WERI-Rb-1 (cell line): Measurements from ENCODE around the gene SLC22A5.
A peak's percentile ranks its signal among the peaks of the same experiment; 100 is the strongest.

ENCODE experiments used
- DNase-seq: peaks from one replicate; pipeline ENCODE4 v3.0.0-alpha.2; 2020
- H3K27ac ChIP-seq: fragments of 250-450 bp; sonication (Bioruptor Pico); 2 replicates; pipeline ENCODE4 v1.5.1; 2020; ENCODE audit warnings: mild to moderate bottlenecking, moderate library complexity
- H3K27me3 ChIP-seq: fragments of 250-450 bp; sonication (Bioruptor Pico); 2 replicates; pipeline ENCODE4 v1.5.1; 2021; ENCODE audit warnings: mild to moderate bottlenecking, low read depth, moderate library complexity; ENCODE audit not compliant: insufficient read depth, severe bottlenecking
- H3K36me3 ChIP-seq: fragments of 250-450 bp; sonication (Bioruptor Pico); 2 replicates; pipeline ENCODE4 v1.5.1; 2020; ENCODE audit warnings: mild to moderate bottlenecking, moderate library complexity
- H3K4me3 ChIP-seq: 2 replicates; pipeline ENCODE4 v1.5.1; 2011; ENCODE audit warnings: low read depth, mild to moderate bottlenecking, control low read depth, low read length
- H3K9me3 ChIP-seq: fragments of 250-450 bp; sonication (Bioruptor Pico); 2 replicates; pipeline ENCODE4 v1.5.1; 2021; ENCODE audit warnings: mild to moderate bottlenecking, moderate library complexity; ENCODE audit not compliant: severe bottlenecking
- TF ChIP-seq, protein P1 (sequence below): IDR thresholded peaks from 2 replicates; pipeline ENCODE4 v1.5.1; 2011; ENCODE audit warnings: low read depth, mild to moderate bottlenecking, control low read depth, inconsistent platforms, low read length

The SLC22A5 gene

DNA sequence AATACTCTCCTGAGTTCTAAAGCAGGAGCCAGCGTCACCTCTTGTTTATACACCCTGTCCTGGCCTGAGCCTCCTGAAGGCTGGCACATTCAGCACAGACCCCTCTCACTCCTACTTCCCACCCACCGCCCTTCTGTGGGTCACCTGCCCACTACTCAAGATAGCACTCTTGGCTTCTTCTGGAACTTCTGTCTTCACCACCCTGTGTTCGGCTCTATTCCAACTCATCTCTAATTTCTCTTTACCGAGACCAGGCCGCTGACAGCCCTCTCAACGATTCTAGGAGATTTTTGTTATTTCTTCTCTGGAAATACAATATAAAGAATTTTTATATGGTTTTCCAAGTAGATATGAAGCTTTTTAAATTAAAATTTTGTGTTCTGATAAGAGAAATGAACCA, 63.6 kb downstream of the SLC22A5 start:
- H3K9me3 ChIP-seq: peaks cover 3% of the 10 kb centered on the region
- no peak overlapping the region for H3K4me3 ChIP-seq
- peak overlapping the region; percentile 45 for H3K27ac ChIP-seq
- H3K27me3 ChIP-seq: no peaks in the 10 kb centered on the region
- no peak for DNase-seq
- H3K36me3 ChIP-seq: no peaks in the 10 kb centered on the region
- TF ChIP-seq, protein P1, sequence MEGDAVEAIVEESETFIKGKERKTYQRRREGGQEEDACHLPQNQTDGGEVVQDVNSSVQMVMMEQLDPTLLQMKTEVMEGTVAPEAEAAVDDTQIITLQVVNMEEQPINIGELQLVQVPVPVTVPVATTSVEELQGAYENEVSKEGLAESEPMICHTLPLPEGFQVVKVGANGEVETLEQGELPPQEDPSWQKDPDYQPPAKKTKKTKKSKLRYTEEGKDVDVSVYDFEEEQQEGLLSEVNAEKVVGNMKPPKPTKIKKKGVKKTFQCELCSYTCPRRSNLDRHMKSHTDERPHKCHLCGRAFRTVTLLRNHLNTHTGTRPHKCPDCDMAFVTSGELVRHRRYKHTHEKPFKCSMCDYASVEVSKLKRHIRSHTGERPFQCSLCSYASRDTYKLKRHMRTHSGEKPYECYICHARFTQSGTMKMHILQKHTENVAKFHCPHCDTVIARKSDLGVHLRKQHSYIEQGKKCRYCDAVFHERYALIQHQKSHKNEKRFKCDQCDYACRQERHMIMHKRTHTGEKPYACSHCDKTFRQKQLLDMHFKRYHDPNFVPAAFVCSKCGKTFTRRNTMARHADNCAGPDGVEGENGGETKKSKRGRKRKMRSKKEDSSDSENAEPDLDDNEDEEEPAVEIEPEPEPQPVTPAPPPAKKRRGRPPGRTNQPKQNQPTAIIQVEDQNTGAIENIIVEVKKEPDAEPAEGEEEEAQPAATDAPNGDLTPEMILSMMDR: no peak

DNA sequence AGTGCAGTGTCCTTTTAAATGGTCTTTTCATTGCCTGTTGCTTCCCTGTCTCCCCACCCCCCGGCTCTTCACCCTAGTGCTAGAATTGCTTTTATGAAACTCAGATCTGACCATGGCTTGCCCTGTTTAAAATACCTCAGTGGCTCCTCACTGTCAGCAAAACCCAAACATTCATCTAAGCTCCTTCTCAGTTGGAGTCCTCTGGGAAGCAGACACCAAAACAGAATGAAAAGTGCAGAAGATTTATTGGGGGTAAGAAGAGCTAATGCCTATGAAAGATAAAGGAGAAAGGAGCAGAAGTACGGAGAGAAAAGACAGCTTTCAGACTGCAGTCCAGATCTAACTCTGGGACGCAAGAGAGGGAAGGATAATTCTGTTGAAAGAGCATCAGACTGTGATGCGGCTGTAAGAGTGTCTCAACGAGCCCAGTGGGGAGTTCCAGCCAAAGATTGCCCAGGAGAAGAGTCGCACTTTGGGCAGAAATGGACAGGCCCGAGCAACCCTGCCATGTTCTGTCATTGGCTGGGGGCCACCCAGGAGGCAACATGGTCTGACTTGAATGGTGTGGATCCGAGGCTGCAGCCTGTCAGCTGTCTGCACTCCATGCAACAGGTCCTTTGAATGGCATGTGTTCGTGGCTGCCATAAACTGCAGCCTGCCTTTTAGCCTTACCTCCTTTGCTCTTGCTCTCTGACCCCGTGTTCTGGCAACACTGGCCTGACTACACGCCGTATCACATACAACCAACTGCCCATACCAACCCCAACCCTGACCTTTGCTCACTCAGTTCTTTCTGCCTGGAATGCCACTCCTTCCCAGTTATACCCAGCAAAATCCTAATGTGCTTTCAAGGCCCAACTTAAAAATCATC, 65.1 kb downstream of the SLC22A5 start:
- TF ChIP-seq, protein P1: no peak
- Histone ChIP-seq H3K9me3 (peaks cover 3% of the 10 kb centered on the region), H3K4me3 (no peak overlapping the region), H3K27ac (no peak overlapping the region), H3K27me3 (no peaks in the 10 kb centered on the region), H3K36me3 (no peaks in the 10 kb centered on the region)
- no peak for DNase-seq

DNA sequence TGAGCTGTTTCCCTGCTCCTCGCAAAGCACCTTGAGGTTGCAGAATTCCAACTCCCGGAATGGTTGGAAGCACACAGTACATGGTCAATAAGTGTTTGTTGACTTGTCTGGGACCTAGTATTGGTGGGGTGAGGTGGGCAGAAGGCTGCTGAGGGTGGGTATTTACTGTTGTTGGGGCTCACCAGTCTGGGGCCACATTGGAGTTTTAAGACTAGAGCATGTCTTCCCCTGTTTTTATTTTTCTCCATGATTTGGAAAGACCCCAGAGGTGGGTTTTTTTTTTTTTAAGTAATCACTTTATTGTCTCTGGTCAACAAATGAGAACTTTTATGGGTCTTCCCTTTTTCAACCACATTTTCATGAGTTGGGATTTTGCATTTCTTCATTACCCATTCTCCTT, 65.9 kb downstream of the SLC22A5 start:
- H3K9me3 ChIP-seq: no peaks in the 10 kb centered on the region
- no peak overlapping the region for H3K4me3 ChIP-seq
- DNase-seq: no peak
- no peaks in the 10 kb centered on the region for H3K36me3 ChIP-seq
- H3K27me3 ChIP-seq: no peaks in the 10 kb centered on the region
- no peak overlapping the region for H3K27ac ChIP-seq
- TF ChIP-seq, protein P1: no peak

DNA sequence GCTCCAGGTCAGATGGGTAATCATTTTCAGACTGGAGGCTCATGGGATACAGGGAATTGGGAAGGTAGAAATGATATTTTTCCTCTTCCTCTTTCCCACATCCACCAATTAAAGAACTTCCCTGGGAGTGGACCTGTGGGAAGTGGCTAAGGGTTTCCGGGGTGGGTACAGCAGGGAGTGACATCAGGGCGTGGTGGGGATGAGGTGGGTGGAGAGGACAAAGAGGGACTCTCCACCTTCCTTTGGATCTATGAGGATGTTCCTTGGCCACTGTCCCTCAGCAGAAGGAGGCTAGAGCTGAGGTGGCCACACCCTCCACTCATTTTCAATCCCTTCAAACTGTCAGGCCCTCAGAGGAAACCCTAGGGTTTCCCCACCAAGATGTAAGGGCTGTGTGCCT, 66.4 kb downstream of the SLC22A5 start:
- DNase-seq: no peak
- Histone ChIP-seq H3K9me3 (no peaks in the 10 kb centered on the region), H3K27ac (no peak overlapping the region), H3K27me3 (no peaks in the 10 kb centered on the region), H3K36me3 (no peaks in the 10 kb centered on the region), H3K4me3 (no peak overlapping the region)
- TF ChIP-seq, protein P1: no peak

DNA sequence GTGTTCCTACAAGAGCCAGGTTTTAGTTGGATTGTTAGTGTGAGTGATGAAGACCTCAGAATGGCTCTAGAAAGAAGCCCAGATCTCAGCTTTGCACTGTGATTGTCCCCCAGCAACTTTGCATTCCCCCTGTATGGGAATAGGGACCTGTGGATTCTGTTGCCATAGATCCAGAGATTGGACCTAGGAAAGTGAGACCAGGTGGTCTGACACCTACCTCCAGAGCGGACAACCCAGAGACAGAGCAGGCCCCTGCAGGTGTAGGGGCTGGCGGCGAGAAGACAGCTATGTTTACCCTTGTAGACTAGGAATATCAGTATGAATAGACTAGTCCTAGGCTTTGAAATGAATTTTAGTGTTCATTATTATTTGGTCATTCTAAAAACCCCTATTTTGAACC, 67.4 kb downstream of the SLC22A5 start:
- Histone ChIP-seq H3K9me3 (no peaks in the 10 kb centered on the region), H3K27ac (no peak overlapping the region), H3K4me3 (no peak overlapping the region), H3K27me3 (no peaks in the 10 kb centered on the region), H3K36me3 (no peaks in the 10 kb centered on the region)
- TF ChIP-seq, protein P1: no peak
- DNase-seq: no peak
